GM18873 (cell line): ENCODE results near the gene WRAP73.
"Not testable (repeated sequence)": the region's sequence is repeated elsewhere in the genome, so short reads cannot be mapped to it uniquely, and the experiment has no call there.

Source experiments
- ATAC-seq: cut with Tn5 transposase; IDR thresholded peaks from one replicate; pipeline ENCODE4 v1.9.1; 2021; ENCODE audit warnings: mild to moderate bottlenecking, moderate library complexity, moderate number of reproducible peaks; ENCODE audit not compliant: unreplicated experiment, low FRiP score

The WRAP73 gene

DNA sequence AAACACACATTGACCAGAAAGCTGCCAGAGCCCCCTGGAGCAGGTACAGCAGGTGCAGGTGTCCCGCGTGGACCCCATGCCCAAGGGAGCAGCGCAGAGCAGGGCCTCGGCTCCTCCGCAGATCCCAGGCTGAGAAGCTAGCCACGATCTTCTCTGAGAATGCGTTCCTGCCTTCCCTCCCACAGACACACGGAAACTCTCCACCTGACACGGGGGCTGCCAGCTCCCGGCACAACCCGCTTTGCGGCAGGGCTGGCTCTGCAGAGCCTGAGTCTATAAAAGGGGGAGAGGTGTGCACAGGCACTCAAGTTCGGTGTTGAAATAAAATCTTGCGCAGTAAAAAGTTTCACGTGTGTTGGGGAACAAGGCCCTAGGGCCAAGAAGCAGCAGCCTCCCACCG, 48.2 kb downstream of the WRAP73 start:
- ATAC-seq = no peak

DNA sequence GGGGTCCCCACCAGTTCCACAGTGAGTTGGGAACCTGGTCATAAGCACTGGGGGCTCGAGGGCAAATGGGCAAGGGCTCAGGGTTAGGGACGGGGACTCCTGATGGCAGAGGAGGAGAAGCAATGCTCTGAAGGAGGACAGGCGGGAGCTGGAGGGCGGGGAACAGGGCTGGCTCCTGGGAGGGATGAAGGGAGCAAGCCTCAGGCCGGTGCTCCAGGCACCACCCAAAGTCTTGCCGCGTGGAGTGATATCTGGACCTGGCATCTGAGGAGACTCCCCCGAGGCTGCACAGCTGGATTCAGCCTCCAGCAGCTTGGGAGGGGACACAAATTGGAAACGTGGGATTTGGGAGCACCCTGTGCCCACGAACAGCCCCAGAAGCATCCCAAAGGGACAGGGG, 49.5 kb downstream of the WRAP73 start:
- no peak for ATAC-seq

DNA sequence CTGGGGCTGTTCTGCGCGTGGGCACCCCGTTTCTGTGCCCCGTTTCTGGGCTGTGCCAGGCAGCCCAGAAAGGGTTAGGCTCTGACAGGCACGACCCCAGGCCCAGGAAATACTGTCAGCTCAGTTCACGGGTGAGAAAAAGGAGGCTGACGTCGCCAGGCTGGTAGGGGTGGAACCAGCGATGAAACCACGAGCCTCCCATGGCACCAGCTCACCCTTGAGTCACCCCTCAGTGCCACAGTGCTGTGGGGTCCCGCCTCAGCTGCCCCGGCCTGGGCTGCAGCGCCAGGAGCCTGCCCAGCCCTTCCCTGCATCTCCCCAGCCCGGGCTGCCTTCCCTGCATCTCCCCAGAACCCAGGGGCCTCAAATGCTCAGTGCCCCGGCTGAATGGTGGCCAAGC, 50.1 kb downstream of the WRAP73 start:
- no peak for ATAC-seq

DNA sequence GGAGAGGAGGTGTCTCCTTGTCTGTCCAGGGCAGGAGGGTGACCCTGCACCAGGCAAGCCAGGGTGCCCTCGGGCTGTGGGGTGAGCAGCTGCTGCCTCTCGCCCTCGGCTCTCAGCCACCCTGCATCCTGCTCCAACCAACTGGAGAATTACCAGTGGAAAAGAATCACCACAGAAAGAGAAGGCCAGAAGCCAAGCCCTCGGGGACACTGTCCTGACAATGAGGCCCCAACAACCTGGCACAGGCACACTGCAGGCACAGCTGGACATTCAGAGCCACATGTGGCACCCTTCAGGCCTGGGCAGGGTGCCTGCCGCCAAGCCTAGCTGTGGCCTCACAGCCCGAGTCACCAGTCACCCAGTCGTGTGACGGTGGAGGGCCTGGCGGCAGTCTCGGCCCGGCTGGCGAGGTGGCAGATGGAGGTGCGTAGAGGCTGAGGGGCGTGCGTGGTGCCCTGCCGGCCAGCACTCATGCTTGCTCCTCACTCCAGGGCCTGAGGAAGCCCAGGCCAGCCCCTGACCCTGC, 50.6 kb downstream of the WRAP73 start:
- no peak for ATAC-seq

DNA sequence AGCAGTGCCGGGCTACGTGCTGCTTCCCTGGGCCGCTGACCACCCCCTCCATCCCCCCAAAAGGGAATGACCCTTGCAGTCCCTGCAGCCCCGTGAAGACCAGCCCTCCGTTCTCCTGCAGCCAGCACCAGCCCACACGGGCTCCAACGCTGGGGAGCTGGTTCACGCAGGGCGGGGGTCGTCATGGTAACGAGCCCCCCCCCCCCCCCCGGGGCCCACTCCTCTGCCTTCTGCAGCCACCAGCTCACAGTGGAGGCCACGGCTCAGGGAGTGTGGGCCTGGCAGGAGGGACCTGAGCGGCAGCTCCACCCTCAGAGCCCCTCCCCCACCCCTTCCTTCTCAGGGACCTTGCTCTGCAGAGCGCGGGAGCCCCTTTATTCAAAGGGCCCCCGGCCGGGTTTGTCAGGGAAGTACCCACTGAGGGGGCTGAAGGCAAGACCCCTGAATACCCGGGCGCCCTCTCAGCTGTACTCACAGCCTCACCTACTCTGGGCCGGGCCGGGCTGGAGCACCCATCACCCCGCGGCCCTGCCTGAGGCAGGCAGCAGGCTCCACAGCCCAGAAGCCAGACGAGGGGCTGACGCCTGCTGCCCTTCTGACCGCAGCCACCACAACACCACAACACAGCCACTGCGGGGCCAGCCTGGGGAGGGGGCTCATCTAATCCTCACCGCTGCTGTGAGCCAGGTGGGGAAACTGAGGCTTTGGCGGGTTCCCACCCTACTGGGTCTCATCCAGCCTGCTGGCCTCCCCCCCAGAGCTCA, 51.2 kb downstream of the WRAP73 start:
- ATAC-seq = no peak

DNA sequence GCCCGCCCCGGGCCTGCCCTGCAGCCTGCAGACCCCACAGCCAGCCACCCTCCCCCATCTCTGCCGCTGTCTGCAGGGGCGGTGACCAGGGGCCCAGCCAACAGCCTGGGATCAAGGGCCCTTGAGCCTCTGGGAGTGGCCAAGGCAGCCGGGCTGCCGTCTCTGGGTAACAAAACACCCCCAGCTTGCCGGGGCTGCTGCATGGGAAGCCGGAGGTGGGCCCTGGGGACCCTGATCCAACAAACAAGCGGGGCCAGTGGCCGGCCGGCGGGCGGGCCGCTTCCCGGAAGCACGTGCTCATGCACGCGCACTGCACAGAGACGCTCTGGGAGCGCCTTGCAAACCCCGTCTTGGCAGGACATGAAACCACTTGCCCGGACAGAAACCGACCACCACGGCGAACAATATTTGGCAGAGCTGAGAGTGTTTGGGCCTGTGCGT, 51.8 kb downstream of the WRAP73 start:
- ATAC-seq = no peak

DNA sequence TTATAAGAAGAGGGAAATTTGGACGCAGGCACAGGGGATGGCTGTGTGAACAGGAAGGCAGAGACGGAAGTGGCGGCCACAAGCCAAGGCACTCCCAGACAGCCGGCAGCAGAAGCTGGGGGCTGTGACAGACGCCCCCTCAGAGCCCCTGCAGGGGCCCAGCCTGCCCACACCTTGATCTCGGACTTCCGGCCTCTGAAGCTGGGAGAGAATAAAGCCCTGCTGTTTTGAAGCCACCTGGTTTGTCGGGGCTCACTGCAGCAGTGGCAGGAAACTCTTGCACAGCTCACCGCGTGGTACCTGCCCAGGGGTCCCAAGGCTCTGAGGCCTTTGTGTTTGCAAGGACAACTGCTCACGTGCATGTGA, 52.3 kb downstream of the WRAP73 start:
- no peak for ATAC-seq

DNA sequence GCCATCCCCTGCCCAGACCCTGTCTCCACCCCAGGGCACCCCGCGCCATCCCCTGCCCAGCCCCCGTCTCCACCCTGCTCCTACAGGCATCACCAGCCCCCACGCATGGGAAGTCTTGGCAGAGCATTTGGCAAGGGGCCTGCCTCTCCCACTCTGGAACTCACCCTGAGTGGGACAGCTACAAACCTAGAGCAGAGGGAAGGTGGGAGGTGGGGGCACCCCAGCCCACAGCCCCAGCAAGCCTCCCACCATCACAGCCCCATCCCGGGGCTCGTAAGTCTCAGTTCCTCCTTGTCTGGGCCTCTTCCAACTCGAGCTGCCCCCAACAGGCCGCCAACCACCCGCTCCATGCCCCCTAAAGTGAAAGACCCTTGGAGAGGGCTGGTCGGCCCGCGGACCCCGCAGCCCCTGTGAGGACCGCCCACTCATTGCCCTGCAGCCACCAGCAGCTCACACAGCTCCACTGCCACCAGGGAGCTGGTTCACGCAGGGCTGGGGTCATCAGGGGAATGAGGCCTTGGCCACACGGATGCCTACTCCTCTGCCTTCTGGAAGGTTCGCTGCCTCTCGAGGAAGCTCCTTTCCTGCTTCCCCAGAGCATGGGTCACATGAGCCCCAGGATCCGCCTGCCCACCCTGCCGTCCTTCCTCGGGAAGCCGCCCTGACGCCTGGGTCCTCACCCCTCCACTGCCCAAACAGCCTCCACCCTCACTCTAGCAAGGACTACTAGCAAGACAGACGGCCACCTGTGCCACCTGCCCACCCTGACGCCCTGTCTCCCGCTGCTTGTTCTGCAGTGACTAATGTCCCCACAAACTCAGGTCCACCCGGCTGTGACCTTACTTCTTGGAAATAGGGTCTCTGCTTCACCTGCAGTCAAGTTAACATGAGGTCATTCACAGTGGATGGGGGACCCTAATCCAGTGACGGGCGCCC, 53.0 kb downstream of the WRAP73 start:
- ATAC-seq = no peak

DNA sequence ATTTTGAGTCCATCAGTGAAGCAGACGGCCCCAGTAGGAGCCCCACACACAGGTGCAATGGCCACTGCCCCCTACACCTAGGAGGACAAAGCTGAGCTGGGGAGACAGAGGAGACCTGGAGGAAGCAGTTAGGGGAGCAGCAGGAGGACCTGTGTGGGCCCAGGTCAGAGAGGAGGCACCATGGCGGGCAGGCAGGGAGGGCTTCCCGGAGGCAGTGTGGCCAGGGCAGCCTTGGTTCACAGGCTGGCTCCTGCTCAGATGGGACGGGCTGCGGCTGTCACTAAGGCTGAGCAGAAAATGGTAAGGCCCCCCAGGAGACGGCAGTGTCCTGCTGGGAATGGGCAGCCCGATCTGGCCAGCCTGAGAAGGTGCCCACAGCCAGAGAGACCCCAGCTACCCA, 54.0 kb downstream of the WRAP73 start:
- no peak for ATAC-seq

DNA sequence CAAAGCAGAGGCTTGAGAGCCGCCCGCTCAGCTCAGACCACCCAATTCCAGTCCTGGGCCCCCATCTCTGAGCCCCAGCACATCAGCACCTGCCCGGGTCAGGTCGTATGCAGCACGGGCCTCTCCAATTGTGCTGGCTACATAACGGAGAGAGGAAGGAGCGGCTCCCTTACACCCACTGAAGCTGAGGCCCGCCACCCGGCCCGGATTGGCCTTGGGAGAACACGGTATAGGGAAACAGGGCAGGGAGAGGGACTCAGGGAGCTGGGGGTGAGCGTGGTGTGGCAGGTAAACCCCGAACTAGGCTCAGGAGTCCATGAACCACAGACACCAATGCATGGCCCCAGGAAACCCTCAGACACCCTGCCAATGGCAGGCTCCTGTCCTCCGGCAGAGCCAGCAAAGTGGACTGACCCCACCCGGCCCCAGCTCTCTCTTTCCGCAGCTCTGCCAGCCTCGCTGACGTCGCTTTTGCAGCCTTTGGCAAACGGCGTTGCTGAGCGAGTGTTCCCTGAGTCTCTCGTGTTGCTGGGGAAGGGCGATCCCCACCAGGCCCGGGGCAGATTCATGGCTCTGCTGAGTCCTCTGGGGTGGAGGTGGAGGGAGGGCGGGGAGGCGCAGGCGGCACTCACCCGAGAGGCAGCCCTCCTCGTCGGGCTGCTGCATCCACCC, 55.1 kb downstream of the WRAP73 start:
- ATAC-seq = no peak

DNA sequence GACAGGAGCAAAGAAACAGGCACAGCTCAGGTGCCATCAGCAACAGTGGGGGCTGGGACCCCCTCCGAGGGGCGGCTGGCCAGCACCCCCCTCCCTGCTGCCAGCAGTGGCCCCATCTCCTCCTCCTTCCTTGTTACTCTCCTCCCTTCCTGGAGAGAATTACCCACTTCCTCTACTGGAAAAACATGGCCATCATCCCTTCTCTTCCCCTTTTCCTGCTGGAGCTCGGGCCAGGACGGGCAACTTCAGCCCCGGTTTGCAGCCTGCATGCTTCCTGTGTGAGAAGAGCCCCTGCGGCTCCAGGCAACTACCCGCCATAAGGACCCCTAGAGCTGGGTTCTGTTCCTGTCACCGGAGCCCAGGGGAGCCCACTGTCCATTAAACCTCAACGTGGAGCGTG, 56.2 kb downstream of the WRAP73 start:
- ATAC-seq = no peak

DNA sequence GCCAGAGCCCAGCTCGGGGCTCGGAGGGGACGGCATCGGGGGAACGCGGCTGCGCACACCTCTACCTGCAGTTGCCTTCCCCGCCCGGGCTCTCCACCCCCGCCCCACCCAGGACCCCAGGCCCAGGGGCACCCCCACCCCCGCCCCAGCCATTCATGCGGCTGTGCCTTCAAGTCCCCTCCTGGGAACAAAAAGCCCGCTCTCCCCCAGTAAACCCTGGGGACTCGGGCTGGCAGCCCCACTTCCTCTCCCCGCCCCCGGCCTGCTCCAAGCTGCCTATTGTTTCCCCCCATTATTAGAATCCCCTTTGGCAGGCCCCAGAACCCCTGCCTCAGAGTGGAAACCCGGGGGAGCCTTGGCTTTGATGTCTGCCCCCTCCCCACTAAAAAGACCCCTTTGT, 56.6 kb downstream of the WRAP73 start:
- no peak for ATAC-seq

DNA sequence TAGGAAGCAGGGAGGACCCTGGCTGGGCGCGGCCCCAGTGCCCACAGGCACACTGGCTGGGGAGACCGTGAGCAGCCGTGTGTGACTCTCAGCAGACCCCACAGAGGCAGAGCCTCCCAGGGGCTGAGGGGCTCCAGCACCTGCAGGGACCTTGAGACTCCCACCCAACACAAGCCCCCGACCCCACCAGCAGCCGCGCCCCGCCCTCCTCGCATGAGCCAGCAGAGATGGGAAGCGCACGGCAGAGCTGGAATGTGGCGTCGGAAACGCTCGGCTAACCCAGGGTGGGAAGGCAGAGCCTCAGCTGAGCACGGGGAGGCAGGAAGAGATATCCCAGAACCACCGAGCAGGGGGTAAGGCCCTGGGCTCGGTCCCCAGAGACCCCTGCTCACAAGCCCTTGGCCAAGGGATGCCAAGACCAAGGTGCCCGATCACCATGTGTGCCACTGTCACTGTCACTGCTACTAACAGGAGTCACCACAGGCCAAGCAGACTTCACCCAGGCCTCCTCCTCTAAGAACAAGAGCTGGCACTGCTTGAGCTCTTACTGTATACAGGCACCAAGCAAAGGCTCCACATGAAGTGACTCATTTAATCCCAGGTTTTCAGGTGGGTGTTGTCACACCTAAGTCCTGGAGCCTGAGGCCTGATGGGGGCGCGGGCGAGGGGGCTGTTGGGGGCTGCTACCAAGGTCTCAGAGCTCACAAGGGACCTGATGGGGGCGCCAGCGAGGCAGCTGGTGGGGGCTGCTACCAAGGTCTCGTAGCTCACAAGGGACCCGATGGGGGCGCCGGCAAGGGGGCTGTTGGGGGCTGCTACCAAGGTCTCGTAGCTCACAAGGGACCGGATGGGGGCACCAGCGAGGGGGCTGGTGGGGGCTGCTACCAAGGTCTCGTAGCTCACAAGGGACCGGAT, 58.7 kb downstream of the WRAP73 start:
- ATAC-seq = no peak

DNA sequence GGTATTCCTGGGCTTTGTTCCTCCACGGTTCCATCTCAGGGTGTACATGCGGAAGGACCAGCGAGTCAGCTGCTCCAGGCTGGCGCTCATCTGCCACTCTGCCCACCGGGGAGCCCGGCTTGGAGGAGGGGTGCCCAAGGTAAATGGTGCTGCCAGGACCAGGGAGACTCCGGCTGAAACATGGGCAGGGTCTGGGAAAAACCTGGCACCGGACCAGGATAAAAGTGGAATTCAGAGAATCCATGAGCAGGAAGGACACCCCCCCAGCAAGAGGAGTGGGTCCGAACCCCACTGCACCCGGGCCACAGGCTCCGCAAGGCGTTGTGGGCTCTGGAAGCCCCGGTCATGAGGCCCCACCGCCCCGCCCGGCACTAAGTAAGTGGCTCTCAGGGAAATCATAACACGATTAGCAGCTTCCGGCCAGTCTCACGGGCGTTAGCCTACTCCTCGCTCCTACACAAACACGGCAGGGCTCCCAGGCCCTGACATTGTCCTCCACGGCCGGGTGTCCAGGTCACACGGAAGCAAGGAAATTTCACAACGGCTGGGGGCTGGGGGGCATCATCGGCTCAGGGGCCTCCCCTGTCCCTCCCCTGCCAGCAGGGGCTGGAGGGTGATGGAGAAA, 59.7 kb downstream of the WRAP73 start:
- no peak for ATAC-seq

DNA sequence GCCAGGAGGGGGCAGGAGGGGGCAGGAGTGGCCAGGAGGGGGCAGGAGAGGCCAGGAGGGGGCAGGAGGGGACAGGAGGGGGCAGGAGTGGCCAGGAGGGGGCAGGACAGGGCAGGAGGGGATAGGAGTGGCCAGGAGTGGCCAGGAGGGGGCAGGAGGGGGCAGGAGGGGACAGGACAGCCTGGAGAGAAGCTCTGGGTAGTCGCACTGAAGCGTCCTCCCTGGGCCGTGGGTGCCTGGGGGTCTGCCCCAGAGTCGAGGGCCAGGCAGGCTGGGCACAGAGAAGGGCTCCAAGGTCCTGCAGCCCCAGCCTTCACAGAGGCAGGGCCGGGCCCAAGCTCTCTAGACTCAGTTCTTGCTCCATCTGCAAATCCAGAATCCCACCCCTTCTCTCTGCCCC, 61.5 kb downstream of the WRAP73 start:
- ATAC-seq = no peak

DNA sequence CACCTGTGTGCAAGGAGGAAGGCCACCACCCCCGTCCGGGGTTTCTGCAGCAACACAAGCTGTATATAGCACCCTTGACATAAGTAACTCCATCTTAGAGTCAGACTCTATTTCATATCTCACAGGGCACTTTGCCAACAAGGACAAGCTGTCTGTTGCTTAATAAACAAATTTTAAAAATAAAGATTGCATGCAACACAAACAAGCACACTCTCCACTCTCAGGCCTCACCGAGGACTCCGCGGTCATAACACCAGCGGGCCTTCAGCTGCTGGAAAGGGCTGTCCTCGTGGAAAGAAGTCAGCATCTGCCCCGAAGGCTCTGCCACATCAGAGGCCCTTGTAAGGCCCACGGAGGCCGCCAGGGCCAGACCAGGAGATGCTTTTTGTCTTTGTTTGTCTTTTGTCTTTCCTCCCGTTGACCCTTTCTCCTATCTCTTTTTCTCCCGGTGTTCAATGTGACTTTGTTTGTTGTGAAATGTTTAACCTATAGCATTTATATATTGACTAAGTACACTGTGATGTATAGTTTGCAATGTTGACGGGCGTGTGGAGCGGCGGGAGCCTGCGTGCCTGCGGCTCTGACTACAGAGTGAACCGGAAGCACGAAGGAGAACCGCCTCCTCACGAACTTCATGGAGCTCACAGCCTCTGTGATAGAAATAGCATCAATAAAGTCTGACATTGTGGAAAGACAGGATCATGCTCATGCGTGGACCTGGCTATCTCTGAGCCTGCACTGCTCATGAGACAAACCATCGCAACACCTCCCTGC, 62.7 kb downstream of the WRAP73 start:
- no peak for ATAC-seq

DNA sequence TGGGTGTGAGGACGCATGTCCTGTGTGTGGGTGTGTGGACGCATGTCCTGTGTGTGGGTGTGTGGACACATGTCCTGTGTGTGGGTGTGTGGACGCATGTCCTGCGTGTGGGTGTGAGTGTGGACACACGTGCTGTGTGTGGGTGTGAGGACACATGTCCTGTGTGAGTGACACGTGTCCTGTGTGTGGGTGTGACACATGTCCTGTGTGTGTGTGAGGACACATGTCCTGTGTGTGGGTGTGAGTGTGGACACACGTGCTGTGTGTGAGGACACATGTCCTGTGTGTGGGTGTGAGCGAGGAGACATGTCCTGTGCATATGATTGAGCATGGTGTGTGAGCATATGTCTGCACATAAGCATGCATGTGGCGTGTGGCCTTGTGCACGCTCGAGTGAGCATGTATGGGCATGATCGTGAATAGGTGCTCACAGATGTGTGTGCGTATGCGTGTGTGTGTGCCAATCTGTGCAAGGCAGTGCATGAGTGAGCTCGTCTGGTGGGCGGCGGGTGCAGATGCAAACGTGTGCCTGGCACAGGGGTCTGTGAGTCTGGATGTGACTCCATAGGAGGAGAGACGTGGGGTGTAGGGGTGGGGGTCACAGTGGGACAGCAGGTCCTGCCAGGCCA, 63.8 kb downstream of the WRAP73 start:
- no peak for ATAC-seq

DNA sequence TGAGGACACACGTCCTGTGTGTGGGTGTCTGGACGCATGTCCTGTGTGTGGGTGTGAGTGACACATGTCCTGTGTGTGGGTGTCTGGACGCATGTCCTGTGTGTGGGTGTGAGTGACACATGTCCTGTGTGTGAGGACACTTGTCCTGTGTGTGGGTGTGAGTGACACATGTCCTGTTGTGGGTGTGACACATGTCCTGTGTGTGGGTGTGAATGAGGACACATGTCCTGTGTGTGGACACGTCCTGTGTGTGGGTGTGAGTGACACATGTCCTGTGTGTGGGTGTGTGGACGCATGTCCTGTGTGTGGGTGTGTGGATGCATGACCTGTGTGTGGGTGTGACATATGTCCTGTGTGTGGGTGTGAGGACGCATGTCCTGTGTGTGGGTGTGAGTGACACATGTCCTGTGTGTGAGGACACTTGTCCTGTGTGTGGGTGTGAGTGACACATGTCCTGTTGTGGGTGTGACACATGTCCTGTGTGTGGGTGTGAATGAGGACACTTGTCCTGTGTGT, 64.5 kb downstream of the WRAP73 start:
- ATAC-seq = not testable (repeated sequence)
